CD14-positive monocyte (primary cell): ENCODE data around the gene GLTP. TPM values are rescaled to one million over a fixed set of nuclear protein-coding genes. Genes with fewer than 3 reads are reported as not detected.
"Not testable (repeated sequence)": the region's sequence is repeated elsewhere in the genome, so short reads cannot be mapped to it uniquely, and the experiment has no call there.

Experiments
- DNase-seq, 3 donors: peaks; one replicate each; pipeline ENCODE4 v3.0.0-alpha.2; 2011 to 2022
- H2AFZ ChIP-seq: 2 replicates; pipeline ENCODE4 v1.6.0; 2012; ENCODE audit warnings: mild to moderate bottlenecking, low read depth, low read length, inconsistent platforms; ENCODE audit not compliant: insufficient read depth, poor library complexity, severe bottlenecking
- H3K27ac ChIP-seq, 2 donors: 1 replicate in 1 of 2; 2 replicates in 1 of 2; pipeline ENCODE4 v1.5.1; 2012 to 2013; ENCODE audit warnings: low read length in 2 of 2, control low read depth in 1 of 2, inconsistent platforms in 1 of 2, low read depth in 1 of 2, mild to moderate bottlenecking in 1 of 2
- H3K27me3 ChIP-seq, 2 donors: one replicate each; pipeline versions ENCODE4 v1.6.0 to v1.6.1; 2011 to 2013; ENCODE audit warnings: low read length in 2 of 2; ENCODE audit not compliant: control insufficient read depth in 2 of 2, insufficient read depth in 2 of 2
- H3K36me3 ChIP-seq, 2 donors: replicated peaks in 1 of 2; 1 replicate in 1 of 2; 2 replicates in 1 of 2; pipeline versions ENCODE4 v1.5.1 to v1.6.1; 2012 to 2013; ENCODE audit warnings: low read length in 2 of 2, control low read depth in 1 of 2, inconsistent platforms in 1 of 2, mild to moderate bottlenecking in 1 of 2; ENCODE audit not compliant: insufficient read depth in 2 of 2, control insufficient read depth in 1 of 2
- H3K4me1 ChIP-seq, 2 donors: 1 replicate in 1 of 2; 2 replicates in 1 of 2; pipeline versions ENCODE4 v1.5.1 to v1.6.1; 2012 to 2013; ENCODE audit warnings: low read length in 2 of 2, control low read depth in 1 of 2, inconsistent platforms in 1 of 2, mild to moderate bottlenecking in 1 of 2, moderate library complexity in 1 of 2; ENCODE audit not compliant: insufficient read depth in 2 of 2, control insufficient read depth in 1 of 2
- H3K4me2 ChIP-seq: replicated peaks from 2 replicates; pipeline ENCODE3; 2012; ENCODE audit warnings: low read length, moderate library complexity, mild to moderate bottlenecking; ENCODE audit not compliant: poor library complexity, severe bottlenecking; ENCODE audit errors: extremely low read depth
- H3K4me3 ChIP-seq, 3 experiments: fragments of 200-600 bp in 1 of 3; sonication (generic) in 1 of 3; replicated peaks in 1 of 3; 1 replicate in 2 of 3; 2 replicates in 1 of 3; pipeline ENCODE4 v1.5.1; 2011 to 2013; ENCODE audit warnings: low read length in 3 of 3, mild to moderate bottlenecking in 3 of 3, control low read depth in 2 of 3, low read depth in 2 of 3, inconsistent platforms in 1 of 3, moderate library complexity in 1 of 3
- H3K79me2 ChIP-seq: 2 replicates; pipeline ENCODE4 v1.6.0; 2012; ENCODE audit warnings: mild to moderate bottlenecking, control low read depth, inconsistent platforms, low read length, moderate library complexity; ENCODE audit not compliant: insufficient read depth
- H3K9ac ChIP-seq: 2 replicates; pipeline ENCODE4 v1.6.0; 2017; ENCODE audit warnings: low read length, mild to moderate bottlenecking; ENCODE audit not compliant: insufficient read depth, poor library complexity, severe bottlenecking
- H3K9me3 ChIP-seq, 2 donors: replicated peaks in 1 of 2; 1 replicate in 1 of 2; 2 replicates in 1 of 2; pipeline versions ENCODE4 v1.5.1 to v1.6.1; 2012 to 2013; ENCODE audit warnings: low read length in 2 of 2, control low read depth in 1 of 2; ENCODE audit not compliant: control insufficient read depth in 1 of 2, insufficient read depth in 1 of 2
- H4K20me1 ChIP-seq: 2 replicates; pipeline ENCODE4 v1.6.0; 2012; ENCODE audit warnings: mild to moderate bottlenecking, low read length, control low read depth, moderate library complexity; ENCODE audit not compliant: insufficient read depth
- H3K27ac Mint-ChIP-seq, 7 donors: one replicate each; pipeline ENCODE4 v1.8.0; 2020; ENCODE audit warnings: mild to moderate bottlenecking in 7 of 7, mixed read lengths in 7 of 7, moderate library complexity in 6 of 7, inconsistent platforms in 2 of 7
- H3K27me3 Mint-ChIP-seq, 3 donors: one replicate each; pipeline ENCODE4 v1.8.0; 2021 to 2022; ENCODE audit warnings: low read depth in 3 of 3, mild to moderate bottlenecking in 3 of 3, mixed read lengths in 3 of 3, moderate library complexity in 3 of 3, inconsistent platforms in 1 of 3
- H3K36me3 Mint-ChIP-seq, 2 donors: one replicate each; pipeline ENCODE4 v1.8.0; 2020; ENCODE audit warnings: mixed read lengths in 2 of 2, inconsistent platforms in 1 of 2, mild to moderate bottlenecking in 1 of 2
- H3K4me1 Mint-ChIP-seq: one replicate; pipeline ENCODE4 v1.8.0; 2020; ENCODE audit warnings: mild to moderate bottlenecking, mixed read lengths
- H3K4me3 Mint-ChIP-seq, 2 donors: one replicate each; pipeline ENCODE4 v1.8.0; 2020; ENCODE audit warnings: mild to moderate bottlenecking in 2 of 2, mixed read lengths in 2 of 2, moderate library complexity in 1 of 2
- H3K9me3 Mint-ChIP-seq, 7 donors: one replicate each; pipeline ENCODE4 v1.8.0; 2020 to 2022; ENCODE audit warnings: mixed read lengths in 7 of 7, mild to moderate bottlenecking in 6 of 7, moderate library complexity in 6 of 7, inconsistent platforms in 2 of 7
- CTCF ChIP-seq: fragments of 200-600 bp; IDR thresholded peaks from one replicate; pipeline ENCODE4 v1.8.0; 2022; ENCODE audit warnings: antibody characterized with exemption, mild to moderate bottlenecking
- WGBS: methylation state at CpG from one replicate; pipeline ENCODE4 v1.1.5; 2013; ENCODE audit warnings: missing lambda C conversion rate; ENCODE audit not compliant: insufficient coverage; 5-methylcytosine and 5-hydroxymethylcytosine counted together
- intact Hi-C, 2 donors: fragments of 100-400 bp; cut with micrococcal nuclease; formaldehyde crosslinking; loops; one replicate each; pipeline versions ENCODE4 v1.15.0 to v1.15.1; 2023
- polyA plus RNA-seq, 3 donors: library from polyadenylated mRNA; depleted of rRNA in 1 of 3; unstranded in 2 of 3; stranded (reverse) in 1 of 3; fragments of 300-500 nt in 2 of 3; fragments of >200 nt in 1 of 3; fragmentation: Illumina TruSeq in 2 of 3; gene quantifications; 1 replicate in 2 of 3; 2 replicates in 1 of 3; pipeline ENCODE4 v1.2.3, GENCODE V29; 2012 to 2021

Gene GLTP
- polyA plus RNA-seq, 3 donors = 46.2 to 65.9 (median 51.7) TPM

- WGBS = over 99% methylated on average over 11 of the region's 14 CpGs
- H3K9me3 Mint-ChIP-seq = peaks cover 0 to 1% (median 0%) of the 10 kb centered on the region in 7 donors
- no peak overlapping the region for H3K27ac ChIP-seq
- H3K27me3 ChIP-seq = no peaks in the 10 kb centered on the region
- peaks cover 59 to 78% of the 10 kb centered on the region in 2 donors for H3K36me3 Mint-ChIP-seq
- H2AFZ ChIP-seq = no peak overlapping the region
- H3K4me3 Mint-ChIP-seq = no peak overlapping the region
- H3K4me1 Mint-ChIP-seq = peaks cover 9% of the 10 kb centered on the region
- peaks cover 13% of the 10 kb centered on the region for H4K20me1 ChIP-seq
- TF ChIP-seq CTCF = no peak
- peak overlapping the region in 2 of 7 donors; percentile 37 to 78 for H3K27ac Mint-ChIP-seq
- peaks cover 6 to 9% of the 10 kb centered on the region in 2 donors for H3K4me1 ChIP-seq
- H3K79me2 ChIP-seq = peaks cover 4% of the 10 kb centered on the region
- H3K36me3 ChIP-seq = peaks cover 59 to 78% of the 10 kb centered on the region in 2 donors
- H3K9ac ChIP-seq = no peak overlapping the region
- H3K27me3 Mint-ChIP-seq = no peaks in the 10 kb centered on the region
- H3K4me3 ChIP-seq = no peak overlapping the region
- no peak for DNase-seq
- intact Hi-C loops = loop anchor here (2.0 to 10.0 kb wide), 2 partner anchors 49 to 71 kb away; partner anchors contain the start of gene TCHP (in 1 of the 2)
- H3K9me3 ChIP-seq = no peaks in the 10 kb centered on the region
- H3K4me2 ChIP-seq = no peak overlapping the region
Measured at GRCh38 chr12:109855377-109855776, 25.0 kb downstream of the GLTP start.

GRCh38 chr12:109850518-109850917 lies 29.8 kb downstream of the GLTP start:
- H4K20me1 ChIP-seq, H3K4me3 Mint-ChIP-seq, H3K4me2 ChIP-seq, H3K4me3 ChIP-seq, H3K9me3 Mint-ChIP-seq, H3K9me3 ChIP-seq, DNase-seq, H3K27me3 ChIP-seq, H3K9ac ChIP-seq, H3K79me2 ChIP-seq, H3K27me3 Mint-ChIP-seq, H2AFZ ChIP-seq, H3K27ac ChIP-seq: not testable (repeated sequence)
- Mint-ChIP-seq H3K27ac (peak overlapping the region in 1 of 7 donors; percentile 23), H3K36me3 (peaks cover 27 to 36% of the 10 kb centered on the region in 2 donors), H3K4me1 (peaks cover 51% of the 10 kb centered on the region)
- WGBS = 60% methylated on average over 1 of the region's 6 CpGs
- Histone ChIP-seq H3K36me3 (peaks cover 25 to 41% of the 10 kb centered on the region in 2 donors), H3K4me1 (peaks cover 54 to 57% of the 10 kb centered on the region in 2 donors)
- intact Hi-C loops = loop anchor here in 1 of 2 donors (5.0 to 10.0 kb wide), 2 partner anchors 54 to 77 kb away; partner anchors contain the start of gene TCHP
